Measurements from ENCODE around the gene IRF4.

The IRF4 gene

DNA sequence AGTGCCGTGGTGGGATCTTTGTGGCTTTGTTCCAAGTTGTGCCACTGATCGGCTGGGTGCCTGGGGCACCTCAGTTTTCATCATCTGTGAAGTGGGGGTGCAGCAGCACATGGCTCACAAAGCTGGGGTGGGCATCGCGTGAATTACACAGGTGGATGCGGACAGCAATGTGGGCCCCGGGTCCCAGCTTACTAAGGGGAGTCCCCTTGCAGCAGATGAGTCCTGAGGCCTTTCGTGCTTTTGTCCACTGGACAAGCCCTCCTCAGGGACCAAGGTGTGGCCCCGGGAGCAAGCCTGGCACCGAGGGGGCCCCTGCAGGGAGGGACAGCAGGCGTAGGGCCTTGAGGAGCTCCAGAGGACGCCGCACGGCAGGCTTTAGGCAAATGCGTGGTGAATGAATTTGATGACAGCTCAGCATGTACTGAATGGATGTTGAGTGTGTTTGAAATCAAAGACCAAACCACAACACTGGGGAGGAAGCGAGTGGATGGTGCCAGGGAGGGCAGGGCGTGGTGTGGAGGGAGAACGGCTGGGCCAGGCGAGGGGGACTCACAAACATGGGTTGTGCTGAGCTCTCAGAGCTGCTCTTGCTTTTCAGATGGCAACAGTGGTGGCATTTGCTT lies 53.2 kb downstream of the IRF4 start:
- DNase-seq (ENCODE audit: low read depth), result no peak

DNA sequence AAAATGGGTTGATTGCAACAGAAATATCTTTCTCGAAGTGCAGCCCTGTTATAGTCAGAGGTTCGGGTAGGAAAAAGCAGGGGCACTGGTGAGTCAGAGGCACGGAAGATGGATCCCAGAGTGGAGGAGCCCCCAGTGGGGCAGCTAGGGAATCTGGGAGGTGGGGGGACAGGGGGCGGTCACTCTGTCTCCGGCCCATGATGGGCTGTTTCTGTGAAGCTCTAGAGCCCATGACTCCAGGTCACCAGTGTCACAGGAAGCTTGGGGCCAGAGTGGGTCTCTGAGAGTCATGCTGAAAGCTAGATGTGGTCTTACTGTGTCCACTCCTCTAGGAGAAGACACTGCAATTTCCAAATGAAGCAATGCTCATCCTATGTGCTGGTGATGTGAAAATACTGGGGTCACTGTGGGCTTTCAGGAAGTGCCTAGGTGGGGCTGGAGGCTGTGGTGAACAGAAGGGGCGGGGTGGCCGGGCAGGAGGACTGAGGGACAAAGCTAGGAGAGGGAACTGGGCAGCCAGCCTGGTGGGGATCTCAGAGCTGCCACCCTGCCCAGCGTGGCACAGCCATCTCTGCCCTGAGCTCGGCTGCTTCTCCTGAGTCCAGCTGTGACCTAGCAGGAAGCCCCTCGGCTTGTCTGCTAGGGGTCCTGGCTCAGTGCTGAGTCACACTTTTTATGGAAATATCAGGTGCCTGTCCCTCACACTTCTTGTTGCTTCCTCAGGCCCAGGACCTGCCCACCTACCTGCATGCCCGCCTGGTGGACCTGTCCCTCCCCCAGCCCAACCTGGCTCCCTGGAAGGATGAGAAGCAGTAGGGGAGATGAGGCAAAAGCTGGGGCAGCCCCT lies 54.2 kb downstream of the IRF4 start:
- no peak for DNase-seq (ENCODE audit: low read depth)

DNA sequence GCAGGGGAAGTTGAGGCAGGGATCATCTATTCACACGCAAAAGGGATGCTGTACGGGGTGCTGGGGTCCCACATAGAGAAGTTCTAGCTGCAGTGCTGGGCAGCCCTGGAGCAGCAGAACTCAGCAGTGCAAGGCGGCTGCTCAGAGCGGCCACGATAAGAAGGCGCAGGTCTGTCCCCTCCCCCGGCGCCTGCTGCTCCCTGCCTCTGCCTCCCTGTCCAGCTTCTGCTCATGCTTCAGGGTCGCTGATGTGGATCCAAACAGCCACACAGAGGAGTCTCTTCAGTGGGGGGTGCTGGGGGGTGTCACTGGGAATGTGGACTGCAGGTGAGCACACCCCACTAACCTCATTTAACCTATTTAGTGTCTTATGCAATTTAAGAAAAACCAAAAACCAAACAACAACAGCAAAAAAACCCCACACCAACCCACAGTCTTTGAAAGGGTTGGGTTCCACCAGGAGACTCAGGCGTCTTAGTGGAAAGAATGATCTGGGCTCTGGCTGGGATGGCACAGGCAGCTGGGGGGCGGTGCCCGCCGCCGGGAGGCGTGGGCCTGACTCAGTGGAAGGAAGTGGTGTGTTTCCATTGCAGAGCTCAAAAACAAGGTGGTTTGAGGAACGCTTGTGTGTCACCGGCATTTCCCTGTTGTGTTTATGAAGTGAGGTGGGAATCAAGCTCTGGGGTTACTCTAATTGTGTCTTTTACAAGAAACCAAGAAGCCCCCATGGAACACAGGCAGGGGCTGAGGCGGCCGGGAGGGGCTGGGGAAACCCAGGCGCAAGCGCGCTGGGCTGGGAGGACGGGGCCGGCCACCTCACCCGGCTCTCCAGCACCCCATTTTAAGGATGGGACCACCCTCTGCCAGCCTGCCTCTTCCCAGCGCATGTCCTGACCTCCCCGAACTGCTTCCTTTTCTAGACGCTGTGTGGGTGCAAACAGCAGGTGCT lies 55.1 kb downstream of the IRF4 start:
- DNase-seq (ENCODE audit: low read depth), result no peak

DNA sequence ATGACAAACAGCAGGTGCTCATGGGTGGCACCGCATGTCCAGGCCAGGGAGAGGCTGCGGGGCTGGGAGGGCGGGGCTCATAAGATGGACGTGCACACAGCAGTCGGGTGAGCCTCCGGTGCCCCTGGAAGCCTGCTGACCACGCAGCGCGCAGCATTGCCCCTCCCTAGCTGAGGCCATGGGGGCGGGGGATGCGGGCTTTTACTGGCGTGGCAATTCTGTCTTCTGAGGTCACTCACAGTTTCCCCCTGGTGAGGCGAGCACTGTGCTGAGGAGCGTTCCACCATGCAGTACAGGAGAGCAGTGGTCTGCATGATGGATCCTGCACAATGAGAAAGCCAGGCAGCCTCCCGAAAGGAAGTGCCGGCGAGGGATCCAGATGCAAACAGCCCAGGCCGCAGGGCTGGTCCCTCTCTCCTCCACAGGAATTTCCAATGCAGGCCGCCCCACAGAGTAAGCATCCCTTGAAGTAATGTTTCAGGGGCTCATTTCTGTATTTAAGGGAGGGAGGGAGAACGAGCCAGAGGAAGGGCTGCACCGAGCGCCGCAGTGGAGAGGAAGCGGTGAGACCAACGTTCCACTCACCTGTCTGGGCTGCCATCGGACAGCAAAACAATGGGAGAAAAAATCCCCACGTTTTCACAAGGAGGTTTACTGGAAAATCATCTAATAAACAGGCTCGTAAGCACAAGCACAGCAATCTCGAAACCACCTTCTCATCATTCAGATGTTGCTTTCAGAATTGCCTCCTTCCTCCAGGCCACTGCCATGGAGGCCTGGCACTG lies 56.0 kb downstream of the IRF4 start:
- no peak for DNase-seq (ENCODE audit: low read depth)

DNA sequence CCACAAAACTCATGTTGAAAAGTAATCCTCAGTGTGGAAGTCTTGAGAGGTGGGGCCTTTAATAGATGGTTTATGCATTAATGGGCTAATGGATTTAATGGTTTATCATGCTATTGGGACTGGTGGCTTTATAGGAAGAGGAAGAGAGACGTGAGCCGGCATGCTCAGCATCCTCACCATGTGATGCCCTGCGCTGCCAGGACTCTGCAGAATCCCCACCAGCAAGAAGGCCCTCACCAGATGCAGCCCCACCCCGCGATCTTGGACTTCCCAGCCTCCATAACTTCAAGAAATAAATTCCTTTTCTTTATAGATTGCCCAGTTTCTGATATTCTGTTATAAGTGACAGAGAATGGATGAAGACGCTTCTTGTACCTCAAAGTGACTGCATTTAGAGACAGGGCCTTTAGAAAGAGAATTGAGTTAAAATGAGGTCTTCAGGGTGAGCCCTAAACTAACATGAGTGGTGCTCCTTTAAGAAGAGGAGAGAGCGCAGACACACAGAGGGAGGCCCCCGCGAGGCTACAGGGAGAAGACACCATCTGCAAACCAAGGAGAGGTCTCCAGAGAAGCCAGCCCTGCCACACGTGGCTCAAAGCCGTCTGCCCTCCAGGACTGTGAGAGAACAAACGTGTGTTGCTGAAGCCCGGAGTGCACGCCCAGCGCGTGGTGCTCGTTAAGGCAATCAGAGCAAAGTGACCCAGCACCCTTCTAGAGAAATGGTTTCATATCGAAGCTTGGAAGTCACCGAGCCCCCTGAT lies 56.9 kb downstream of the IRF4 start:
- no peak for DNase-seq (ENCODE audit: low read depth)

DNA sequence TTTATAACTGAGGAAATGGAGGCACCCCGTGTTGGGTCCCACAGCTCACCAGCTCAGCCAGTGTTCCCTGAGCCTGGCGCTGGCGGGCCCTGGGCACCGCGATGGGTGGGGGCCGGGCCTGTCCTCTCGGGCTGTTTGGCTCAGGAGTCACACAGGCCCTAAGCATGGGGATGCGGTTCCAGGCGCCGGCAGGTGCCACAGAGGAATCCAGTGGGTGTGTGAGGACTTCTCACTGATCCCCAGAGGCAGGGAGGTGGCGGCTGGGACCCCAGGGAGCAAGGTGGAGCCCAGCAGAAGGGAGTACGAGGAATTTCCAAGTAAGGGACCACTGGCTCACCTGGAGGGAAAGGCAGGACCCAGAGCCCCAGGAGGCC lies 57.5 kb downstream of the IRF4 start:
- no peak for DNase-seq (ENCODE audit: low read depth)

DNA sequence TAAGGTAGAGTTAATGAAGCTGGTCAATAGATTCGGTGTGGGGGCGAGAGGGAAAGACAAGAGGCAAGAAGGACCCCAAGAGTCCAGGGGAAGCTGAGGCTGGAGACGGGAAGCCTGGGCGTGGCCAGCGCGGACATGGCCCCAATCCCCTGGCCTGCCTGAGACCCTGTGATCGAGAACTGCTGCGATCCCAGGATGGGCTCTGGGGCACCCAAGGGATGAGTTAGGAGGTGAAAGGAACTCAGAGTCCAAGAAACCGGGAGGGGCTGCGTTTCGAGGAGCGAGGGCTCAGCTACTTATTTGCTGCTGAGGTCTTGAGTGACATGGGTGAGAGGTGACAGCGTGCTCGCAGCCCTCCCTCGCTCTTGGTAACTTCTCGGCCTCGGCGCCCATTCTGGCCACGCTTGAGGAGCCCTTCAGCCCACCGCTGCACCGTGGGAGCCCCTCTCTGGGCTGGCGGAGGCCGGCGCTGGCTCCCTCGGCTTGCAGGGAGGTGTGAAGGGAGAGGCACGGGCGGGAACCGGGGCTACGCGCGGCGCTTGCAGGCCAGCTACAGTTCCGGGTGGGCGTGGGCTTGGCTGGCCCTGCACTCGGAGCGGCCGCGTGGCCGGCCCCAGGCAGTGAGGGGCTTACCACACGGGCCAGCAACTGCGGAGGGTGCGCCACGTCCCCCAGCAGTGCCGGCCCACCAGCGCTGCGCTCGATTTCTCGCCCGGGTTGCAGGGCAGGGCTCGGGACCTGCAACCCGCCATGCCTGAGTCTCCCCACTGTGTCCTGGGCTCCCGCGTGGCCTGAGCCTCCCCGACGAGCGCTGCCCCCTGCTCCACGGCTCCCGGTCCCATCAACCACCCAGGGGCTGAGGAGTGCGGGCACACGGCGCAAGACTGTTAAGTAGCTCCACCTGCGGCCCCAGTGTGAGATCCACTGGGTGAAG lies 58.2 kb downstream of the IRF4 start:
- no peak for DNase-seq (ENCODE audit: low read depth)

DNA sequence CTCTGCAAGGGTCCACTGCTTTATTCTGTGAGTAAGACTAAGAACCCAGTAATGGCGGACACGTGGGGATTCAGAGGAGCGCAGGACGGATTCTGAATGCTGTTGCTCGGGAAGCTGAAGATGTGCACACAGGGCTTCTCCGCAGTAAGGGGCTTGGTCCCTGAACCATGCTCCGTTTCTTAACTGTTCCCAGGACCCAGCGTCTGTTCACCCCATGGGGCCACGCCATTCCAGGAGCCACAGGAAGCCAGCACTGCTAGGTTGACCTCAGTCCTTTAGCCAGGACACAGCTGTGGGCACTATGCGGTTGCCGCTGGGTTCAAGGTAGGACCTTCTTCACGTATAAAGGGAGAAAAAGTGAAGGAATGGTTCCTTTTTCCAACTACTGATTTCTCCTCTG lies 59.8 kb downstream of the IRF4 start:
- no peak for DNase-seq (ENCODE audit: low read depth)

DNA sequence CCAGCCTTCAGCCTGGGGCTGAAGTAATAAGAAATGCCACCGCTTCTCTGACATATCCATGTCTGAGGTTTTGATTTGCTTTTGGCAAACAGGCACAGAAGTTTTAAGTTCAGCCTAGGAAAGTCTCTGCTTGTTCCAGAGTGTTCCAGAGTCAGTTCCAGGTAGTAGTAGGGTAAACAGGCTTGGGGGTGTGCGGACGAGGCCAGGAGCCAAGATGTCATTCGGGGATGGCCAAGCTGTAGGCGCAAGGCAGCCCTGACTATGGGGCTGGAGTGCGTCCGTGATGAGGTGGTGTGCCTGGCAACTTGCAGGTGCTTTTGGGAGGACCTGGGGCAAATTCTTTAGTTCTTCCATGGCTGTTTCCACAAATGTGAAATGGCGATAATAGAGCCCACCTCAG lies 60.3 kb downstream of the IRF4 start:
- DNase-seq (ENCODE audit: low read depth), result no peak

DNA sequence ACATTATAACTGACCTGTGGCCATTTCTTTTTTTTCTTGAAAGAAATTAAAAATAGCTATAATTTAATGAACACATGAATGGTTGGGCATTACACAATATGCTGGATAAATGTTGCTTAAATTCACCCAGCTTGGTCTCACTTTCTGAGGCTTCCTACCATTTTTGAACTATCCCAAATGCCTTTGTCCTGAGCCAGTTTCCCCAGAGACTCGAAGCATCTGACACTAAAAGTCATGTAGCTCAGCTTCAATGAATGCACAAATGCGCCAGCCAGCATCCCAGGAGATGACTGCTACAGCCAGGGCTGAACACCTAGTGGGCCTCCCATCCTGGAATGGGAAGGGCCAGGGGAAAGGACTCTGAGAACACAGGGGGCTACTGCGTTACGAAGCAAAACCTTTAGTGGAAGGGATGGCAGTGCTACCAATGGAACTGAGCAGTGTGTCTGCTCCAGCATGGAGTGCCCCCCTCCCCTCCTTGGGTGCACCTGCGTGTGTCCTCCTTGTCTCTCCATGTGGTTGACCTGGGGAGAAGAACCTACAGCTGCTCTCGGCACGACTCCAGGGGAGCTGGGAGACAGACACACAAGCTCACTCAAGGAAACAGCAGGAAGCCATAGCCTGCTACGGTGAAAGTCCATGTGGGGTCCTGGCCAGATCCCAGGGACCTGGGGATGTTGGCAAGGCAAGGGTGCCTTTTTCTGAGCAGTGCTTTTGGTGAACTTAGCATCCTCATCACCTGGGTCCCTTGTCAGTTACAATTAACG lies 60.9 kb downstream of the IRF4 start:
- DNase-seq (ENCODE audit: low read depth), result no peak

DNA sequence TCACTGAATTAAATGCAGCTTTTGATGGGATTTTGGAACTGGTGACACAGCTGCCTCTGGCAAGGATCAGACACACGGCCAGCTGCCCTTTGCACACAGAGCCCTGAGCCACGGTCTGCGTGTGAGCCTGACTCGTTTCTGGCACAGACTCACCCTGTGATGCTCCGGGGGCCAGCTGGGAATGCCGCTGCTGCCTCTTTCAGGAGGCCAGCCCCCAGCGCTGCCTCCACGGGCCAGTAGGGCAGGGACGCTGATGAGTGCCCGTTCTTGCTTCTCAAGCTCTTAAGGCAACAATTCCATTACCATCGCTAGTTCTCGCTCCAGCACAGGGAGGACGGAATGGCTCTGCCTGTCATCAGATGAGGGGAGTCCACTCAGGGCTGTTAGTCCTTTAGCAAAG lies 61.6 kb downstream of the IRF4 start:
- DNase-seq (ENCODE audit: low read depth), result no peak

DNA sequence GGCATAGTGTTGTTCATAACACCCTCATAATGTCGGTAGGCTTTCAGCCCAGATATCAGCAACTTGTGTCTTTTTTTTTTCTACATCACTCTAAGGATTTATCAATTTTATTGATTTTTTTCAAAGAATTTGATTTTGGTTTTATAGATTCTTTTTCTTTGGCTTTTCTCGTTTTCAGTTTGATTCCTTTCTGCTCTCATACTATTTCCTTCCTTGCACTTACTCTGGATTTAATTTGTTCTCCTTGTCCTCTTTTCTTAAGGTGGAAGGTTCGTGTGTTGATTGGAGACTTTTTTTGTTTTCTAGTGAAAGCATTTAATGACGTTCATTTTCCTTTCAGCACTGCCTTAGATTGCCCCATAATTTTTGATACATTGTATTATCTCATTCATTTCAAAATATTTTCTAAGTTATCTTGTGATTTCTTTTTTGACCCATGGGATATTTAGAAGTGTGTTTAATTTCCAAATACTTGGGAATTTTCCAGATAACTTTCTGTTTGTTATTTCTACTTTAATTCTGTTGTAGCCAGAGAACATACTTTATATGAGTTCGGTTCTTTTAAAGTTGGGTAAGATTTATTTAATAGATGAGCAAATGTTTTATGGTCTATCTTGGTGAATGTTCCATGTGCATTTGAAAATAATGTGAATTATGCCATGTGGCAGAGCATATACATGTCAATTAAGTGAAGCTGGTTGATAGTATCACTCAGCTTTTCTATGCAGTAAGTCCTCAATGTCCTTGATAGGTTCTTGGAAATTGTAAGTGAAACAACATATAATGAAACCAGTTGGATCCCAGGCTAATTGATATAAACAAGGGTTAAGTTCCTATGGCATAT lies 62.8 kb downstream of the IRF4 start:
- no peak for DNase-seq (ENCODE audit: low read depth)

DNA sequence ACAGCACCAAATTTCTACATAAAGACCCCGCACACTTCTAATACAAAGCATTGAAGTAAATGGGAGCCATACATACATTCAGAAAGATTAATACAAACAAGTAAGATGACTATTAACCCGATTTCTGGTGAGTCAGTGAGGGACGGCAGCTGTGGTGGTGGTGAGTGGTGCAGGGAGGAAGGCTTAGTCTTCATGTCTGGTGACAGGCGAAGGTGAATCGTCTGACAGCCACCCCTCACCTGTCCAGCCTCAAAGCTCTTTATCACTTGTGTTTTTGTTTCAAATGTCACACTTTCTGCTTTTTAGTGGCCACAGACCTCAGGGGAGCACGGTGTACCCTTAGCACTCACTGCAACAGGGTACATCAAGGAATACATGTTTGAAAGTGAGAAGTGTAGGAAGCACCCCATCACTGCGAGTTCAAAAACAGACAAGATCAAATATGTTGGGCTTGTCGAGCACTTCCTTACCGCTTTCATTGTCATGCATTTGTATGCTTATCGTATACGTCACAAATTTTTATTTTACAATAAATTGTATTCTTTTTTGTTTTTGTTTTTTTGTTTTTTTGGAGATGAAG lies 63.5 kb downstream of the IRF4 start:
- DNase-seq (ENCODE audit: low read depth), result no peak

DNA sequence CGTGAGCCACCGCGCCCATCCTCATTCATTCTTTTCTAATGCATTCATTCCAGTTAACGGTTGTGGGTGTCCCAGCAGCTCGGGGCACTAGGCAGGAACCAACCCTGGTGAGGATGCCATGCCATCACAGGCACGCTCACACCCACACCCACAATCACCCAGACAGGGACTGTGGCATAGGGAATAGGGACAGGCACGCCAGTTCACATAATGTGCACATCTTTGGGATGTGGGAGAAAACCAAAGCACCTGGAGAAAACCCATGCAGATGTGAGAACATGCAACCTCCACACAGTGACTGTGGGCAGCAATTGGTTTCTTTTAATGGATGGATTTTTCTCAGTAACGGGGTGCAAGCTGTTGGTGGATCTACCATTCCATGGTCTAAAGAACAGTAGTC lies 64.3 kb downstream of the IRF4 start:
- DNase-seq (ENCODE audit: low read depth), result no peak

DNA sequence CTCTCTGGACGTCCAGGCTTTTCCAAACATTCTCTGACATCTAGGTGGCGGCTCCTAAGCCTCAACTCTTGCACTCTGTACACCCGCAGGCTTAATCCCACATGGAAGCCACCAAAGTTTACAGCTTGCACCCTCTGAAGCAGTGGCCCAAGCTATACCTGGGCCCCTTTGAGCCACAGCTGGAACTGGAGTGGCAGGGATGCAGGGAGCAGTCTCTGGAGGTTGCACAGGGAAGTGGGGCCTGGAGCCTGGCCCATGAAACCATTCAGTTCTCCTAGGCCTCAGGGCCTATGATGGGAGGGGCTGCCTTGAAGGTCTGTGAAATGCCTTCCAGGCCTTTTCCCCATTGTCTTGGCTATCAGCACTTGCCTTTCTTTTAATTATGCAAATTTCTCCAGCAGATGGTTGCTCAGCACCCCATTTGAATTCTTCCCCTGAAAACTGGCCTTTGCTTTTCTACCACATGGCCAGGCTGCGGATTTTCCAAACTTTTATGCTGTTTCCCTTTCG lies 64.9 kb downstream of the IRF4 start:
- DNase-seq (ENCODE audit: low read depth), result no peak

DNA sequence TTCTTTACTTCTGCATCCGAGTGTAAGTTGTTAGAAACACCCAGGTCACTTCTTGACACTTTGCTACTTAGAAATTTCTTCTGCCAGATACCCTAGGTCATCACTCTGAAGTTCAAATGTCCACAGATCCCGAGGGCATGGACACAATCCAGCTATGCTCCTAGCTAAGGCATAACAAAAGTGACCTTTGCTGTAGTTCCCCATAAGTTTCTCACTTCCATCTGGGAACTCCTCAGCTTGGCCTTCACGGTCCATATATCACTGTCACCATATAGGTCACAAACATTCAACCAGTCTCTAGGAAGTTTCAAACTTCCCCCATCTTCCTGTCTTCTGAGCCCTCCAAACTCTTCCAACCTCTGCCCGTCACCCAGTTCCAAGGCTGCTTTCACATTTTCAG lies 65.3 kb downstream of the IRF4 start:
- no peak for DNase-seq (ENCODE audit: low read depth)

All from amniotic epithelial cell (primary cell).